Measurements from ENCODE around the gene ABHD16A.

Gene ABHD16A

DNA sequence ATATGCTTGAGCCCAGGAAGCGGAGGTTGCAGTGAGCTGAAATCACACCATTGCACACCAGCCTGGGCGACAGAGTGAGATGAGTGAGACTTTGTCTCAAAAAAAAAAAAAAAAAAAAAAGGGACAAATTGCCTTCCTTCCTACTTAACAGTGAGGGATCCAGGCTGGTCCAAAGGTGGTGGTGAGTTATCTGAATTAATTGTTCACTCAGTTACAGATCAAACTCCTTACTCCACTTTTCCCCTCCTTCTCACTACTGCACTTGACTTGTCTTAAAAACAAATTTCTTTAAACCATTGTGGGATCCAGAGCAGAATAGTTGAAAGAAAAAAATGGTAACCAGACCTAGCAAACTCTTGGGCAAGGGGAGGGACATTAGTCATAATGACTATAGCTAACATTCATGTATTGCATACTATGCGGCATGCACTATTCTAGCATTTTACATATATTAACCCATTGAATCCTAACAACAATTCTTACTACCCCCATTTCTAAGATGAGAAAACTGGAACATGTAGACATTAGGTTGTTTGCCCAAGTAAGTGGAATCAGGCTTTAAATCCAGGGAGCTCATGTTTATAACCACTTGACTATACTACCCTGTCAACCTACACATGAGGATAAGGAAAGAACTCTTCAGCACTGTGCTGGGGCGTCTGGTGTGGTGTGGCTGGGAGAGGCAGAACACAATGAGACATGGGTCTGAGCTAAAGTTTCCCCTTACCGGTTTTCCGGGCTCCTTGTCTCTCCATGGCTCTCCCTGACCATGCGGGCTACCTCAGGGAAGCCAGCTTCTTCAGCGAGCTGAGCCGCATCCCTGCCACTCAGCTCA, 39.8 kb downstream of the ABHD16A start:
- peaks cover 11% of the 10 kb centered on the region for H3K4me1 ChIP-seq (ENCODE audit: insufficient read depth, insufficient read length)
- H3K9ac ChIP-seq (ENCODE audit: insufficient read length, low read depth): peak overlapping the region; percentile 99
- TF ChIP-seq SUZ12 (IDR thresholded peaks at IDR 0.05; ENCODE audit: extremely low read depth, insufficient read depth, insufficient read length) (no peak), ZNF274 (IDR thresholded peaks at IDR 0.05; ENCODE audit: low read depth, low read length) (no peak), YY1 (IDR thresholded peaks at IDR 0.05; ENCODE audit: insufficient read depth, insufficient read length) (no peak)
- peaks cover 52% of the 10 kb centered on the region for H3K36me3 ChIP-seq (ENCODE audit: insufficient read depth, insufficient read length, low read length)
- DNase-seq (ENCODE audit: low read depth, low spot score): no peak
- H3K27me3 ChIP-seq (ENCODE audit: insufficient read depth, insufficient read length): no peaks in the 10 kb centered on the region
- peak overlapping the region; percentile 75 for H3K4me3 ChIP-seq (ENCODE audit: insufficient read length, low read depth)
- no peaks in the 10 kb centered on the region for H3K9me3 ChIP-seq (ENCODE audit: insufficient read depth, low read length)

DNA sequence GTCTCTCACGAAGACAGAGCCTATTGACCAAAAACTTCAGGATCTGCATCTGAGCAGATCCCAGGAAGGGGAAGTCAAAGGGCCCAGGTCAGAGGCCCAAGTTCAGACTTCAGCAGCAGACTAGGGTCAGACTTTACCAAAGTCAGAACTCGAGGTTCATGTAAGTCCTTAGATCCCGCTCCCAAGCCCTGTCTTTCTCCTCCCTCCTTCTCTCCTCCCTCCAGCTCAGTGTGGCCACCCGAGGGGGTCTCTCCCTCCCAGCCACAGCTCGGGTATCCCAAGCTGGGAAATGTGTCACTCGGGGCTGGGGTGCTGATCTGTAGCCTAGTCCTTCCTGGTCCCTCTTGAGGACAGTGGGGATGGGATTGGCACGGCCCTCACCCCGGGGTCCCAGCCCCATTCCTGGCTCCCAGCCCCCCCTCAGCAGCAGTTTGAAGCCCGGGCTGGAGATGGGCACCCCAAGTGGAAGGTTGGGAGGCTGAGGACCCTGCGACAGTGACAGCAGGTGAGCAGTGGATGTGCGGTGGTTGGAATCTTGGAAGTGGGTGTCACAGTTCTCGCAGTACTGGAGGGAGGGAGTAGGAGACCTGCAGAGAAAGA, 40.9 kb downstream of the ABHD16A start:
- no peak for DNase-seq (ENCODE audit: low read depth, low spot score)
- Histone ChIP-seq H3K9ac (ENCODE audit: insufficient read length, low read depth) (no peak overlapping the region), H3K27me3 (ENCODE audit: insufficient read depth, insufficient read length) (no peaks in the 10 kb centered on the region), H3K36me3 (ENCODE audit: insufficient read depth, insufficient read length, low read length) (peaks cover 52% of the 10 kb centered on the region), H3K9me3 (ENCODE audit: insufficient read depth, low read length) (no peaks in the 10 kb centered on the region), H3K4me3 (ENCODE audit: insufficient read length, low read depth) (no peak overlapping the region), H3K4me1 (ENCODE audit: insufficient read depth, insufficient read length) (peaks cover 12% of the 10 kb centered on the region)
- TF ChIP-seq SUZ12 (IDR thresholded peaks at IDR 0.05; ENCODE audit: extremely low read depth, insufficient read depth, insufficient read length): no peak
- no peak for TF ChIP-seq ZNF274 (IDR thresholded peaks at IDR 0.05; ENCODE audit: low read depth, low read length)
- no peak for TF ChIP-seq YY1 (IDR thresholded peaks at IDR 0.05; ENCODE audit: insufficient read depth, insufficient read length)

DNA sequence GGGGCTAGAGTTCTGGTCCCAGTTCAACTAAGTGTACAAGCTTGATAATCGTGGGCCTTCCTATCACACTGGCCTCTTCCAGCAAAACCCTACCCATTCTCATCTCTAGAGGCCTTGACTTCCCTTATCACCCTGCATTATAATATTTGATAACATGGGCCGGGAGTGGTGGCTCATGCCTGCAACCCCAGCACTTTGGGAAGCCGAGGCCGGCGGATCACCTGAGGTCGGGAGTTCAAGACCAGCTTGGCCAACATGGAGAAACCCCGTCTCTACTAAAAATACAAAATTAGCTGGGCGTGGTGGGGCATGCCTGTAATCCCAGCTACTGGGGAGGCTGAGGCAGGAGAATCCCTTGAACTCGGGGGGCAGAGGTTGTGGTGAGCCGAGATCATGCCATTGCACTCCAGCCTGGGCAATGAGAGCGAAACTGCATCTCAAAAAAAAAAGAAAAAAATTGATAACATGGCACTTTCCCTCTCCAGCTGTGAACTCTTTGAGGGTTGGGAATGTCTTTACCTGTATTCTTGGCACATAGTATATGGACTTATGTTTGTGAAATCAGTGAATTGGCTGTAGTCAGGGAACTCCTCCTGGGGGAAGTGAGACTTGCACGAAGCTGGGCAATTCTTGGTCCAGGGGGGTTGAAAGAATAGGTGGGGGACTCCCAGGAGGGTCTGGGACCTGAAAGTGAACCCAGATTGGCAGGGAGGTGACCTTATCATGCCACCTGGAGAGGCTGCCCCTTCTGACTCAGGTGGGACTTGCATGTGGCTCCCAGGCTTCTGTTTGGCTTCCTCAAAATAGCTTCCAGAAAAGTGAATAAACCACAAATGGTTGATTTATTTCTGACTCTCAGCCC, 41.6 kb downstream of the ABHD16A start:
- H3K4me1 ChIP-seq (ENCODE audit: insufficient read depth, insufficient read length): peaks cover 11% of the 10 kb centered on the region
- peaks cover 48% of the 10 kb centered on the region for H3K36me3 ChIP-seq (ENCODE audit: insufficient read depth, insufficient read length, low read length)
- no peaks in the 10 kb centered on the region for H3K27me3 ChIP-seq (ENCODE audit: insufficient read depth, insufficient read length)
- no peak overlapping the region for H3K4me3 ChIP-seq (ENCODE audit: insufficient read length, low read depth)
- DNase-seq (ENCODE audit: low read depth, low spot score): no peak
- H3K9me3 ChIP-seq (ENCODE audit: insufficient read depth, low read length): no peaks in the 10 kb centered on the region
- no peak for TF ChIP-seq YY1 (IDR thresholded peaks at IDR 0.05; ENCODE audit: insufficient read depth, insufficient read length)
- peak overlapping the region; percentile 70 for H3K9ac ChIP-seq (ENCODE audit: insufficient read length, low read depth)

DNA sequence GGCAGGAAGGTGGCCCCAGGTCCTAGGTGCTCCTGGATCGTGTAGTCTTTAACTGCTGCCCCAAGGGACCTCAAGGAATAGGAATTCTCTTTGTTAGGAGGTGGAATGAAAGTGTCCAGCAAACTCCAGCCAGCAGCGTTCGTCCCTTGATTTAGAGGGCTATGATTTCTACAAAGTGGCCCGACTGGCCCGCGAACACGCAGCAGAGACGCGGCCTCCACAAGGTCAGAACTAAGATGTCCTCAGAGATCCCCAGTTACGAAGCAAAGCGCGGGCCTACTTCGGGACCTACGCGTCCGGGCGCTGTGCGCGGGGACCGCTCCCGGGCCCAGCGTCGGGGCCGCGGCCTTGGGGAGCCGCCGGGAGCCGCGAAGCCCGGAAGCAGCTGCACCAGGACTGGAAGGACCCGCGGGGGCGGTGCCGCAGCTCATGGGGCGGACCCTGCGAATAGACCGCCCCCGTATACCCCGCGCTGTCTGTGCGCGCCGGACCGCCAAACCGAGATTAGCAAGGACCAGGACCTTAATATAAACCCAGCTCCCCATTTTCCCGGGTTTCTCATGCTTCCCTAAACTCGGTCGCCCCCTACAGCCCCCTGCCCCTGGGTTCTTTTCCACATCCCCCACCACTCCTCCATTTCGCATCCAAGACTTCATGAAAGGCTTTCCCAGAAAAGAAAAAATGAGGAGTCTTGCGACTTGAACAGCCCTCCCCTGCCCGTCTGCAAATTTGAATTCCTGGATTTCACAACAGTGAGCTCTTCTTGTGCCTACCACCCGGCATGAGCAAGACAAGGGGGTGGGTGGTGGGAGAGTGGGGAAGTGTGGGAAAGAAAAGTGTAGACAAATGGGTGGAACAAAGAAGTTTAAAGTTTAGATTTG, 42.5 kb downstream of the ABHD16A start, which contains the start of gene C6orf47:
Gene C6orf47 (minus strand): TSS at position 398 of the 881 bp plus-strand sequence. CDS start 831 bp downstream, outside the sequence.
- DNase-seq (ENCODE audit: low read depth, low spot score): peak; percentile 68
- no peak for TF ChIP-seq YY1 (IDR thresholded peaks at IDR 0.05; ENCODE audit: insufficient read depth, insufficient read length)
- no peak for TF ChIP-seq SUZ12 (IDR thresholded peaks at IDR 0.05; ENCODE audit: extremely low read depth, insufficient read depth, insufficient read length)
- TF ChIP-seq ZNF274 (IDR thresholded peaks at IDR 0.05; ENCODE audit: low read depth, low read length): no peak
- peaks cover 11% of the 10 kb centered on the region for H3K4me1 ChIP-seq (ENCODE audit: insufficient read depth, insufficient read length)

DNA sequence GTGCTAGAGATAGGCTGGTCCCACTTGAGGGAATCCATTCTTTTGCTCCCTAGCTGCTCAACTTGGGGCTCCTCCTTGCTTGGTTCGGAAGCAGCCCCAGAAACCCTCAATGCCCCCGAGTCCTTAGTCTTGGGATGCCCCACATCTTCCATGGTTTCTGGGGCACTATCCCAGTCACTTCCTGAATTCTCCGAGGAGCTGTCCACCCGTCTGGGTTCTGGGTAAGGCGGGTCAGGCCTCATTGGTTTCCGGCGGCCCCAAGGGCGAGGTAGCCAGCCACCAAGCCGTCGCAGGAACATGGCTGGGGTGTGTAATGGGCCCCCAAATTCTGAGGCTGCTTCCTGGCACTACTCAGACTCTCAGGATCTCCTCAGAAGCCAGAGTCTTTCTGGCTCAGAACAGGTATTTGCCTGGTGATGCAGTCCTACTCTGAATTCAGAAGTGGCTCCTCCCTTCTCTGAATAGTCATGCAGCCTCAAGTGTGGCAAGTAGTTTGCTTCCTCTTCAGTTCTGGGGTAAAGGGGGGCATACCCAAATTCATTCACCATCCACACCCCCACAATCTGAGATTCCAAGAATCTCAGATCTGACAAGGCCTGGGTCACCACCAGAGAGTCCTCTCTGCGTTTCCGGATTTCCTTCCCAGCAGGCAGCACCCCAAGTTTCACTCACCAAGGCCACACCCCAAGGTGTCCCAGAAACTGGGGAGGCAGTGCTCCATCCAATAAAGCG, 43.3 kb downstream of the ABHD16A start:
- no peak for TF ChIP-seq SUZ12 (IDR thresholded peaks at IDR 0.05; ENCODE audit: extremely low read depth, insufficient read depth, insufficient read length)
- TF ChIP-seq YY1 (IDR thresholded peaks at IDR 0.05; ENCODE audit: insufficient read depth, insufficient read length): no peak
- no peak for TF ChIP-seq ZNF274 (IDR thresholded peaks at IDR 0.05; ENCODE audit: low read depth, low read length)
- Histone ChIP-seq H3K9me3 (ENCODE audit: insufficient read depth, low read length) (no peaks in the 10 kb centered on the region), H3K4me1 (ENCODE audit: insufficient read depth, insufficient read length) (peaks cover 11% of the 10 kb centered on the region), H3K4me3 (ENCODE audit: insufficient read length, low read depth) (peak overlapping the region; percentile 75), H3K27me3 (ENCODE audit: insufficient read depth, insufficient read length) (no peaks in the 10 kb centered on the region), H3K36me3 (ENCODE audit: insufficient read depth, insufficient read length, low read length) (peaks cover 51% of the 10 kb centered on the region), H3K9ac (ENCODE audit: insufficient read length, low read depth) (peak overlapping the region; percentile 91)
- no peak for DNase-seq (ENCODE audit: low read depth, low spot score)

More for the DNA sequence above, 42.5 kb downstream of the ABHD16A start, which contains the start of gene C6orf47:
- Histone ChIP-seq H3K36me3 (ENCODE audit: insufficient read depth, insufficient read length, low read length) (peaks cover 51% of the 10 kb centered on the region), H3K4me3 (ENCODE audit: insufficient read length, low read depth) (peak within 1 kb of the TSS; percentile 75), H3K27me3 (ENCODE audit: insufficient read depth, insufficient read length) (no peaks in the 10 kb centered on the region), H3K9ac (ENCODE audit: insufficient read length, low read depth) (peak within 1 kb of the TSS; percentile 91), H3K9me3 (ENCODE audit: insufficient read depth, low read length) (no peaks in the 10 kb centered on the region)

Data from NT2/D1 (cell line).